Fibroblast of peridontal ligament (primary cell): ENCODE data around the gene OGFRL1.
A peak's percentile ranks its signal among the peaks of the same experiment; 100 is the strongest.

Experiments
- DNase-seq: peaks from one replicate; pipeline ENCODE4 v3.0.0-alpha.2; 2010; ENCODE audit errors: extremely low read depth

Gene OGFRL1

GRCh38 chr6:71284785-71285184 lies 3.8 kb upstream of the OGFRL1 start:
- DNase-seq: no peak

GRCh38 chr6:71287038-71287437 lies 1.6 kb upstream of the OGFRL1 start:
- DNase-seq: peak; percentile 83

GRCh38 chr6:71287926-71288227 lies 734 bp upstream of the OGFRL1 start:
- peak; percentile 66 for DNase-seq

- peak; percentile 27 for DNase-seq
Measured at GRCh38 chr6:71289039-71289801, 609 bp downstream of the OGFRL1 start.

GRCh38 chr6:71289802-71290175 lies 1.2 kb downstream of the OGFRL1 start:
- no peak for DNase-seq

GRCh38 chr6:71290611-71291010 lies 2.0 kb downstream of the OGFRL1 start:
- DNase-seq: no peak

- DNase-seq: no peak
Measured at GRCh38 chr6:71292001-71292400, 3.4 kb downstream of the OGFRL1 start.

GRCh38 chr6:71294121-71294523 lies 5.5 kb downstream of the OGFRL1 start:
- peak; percentile 99 for DNase-seq

GRCh38 chr6:71298459-71298858 lies 9.8 kb downstream of the OGFRL1 start:
- no peak for DNase-seq

GRCh38 chr6:71299541-71300470 lies 11.2 kb downstream of the OGFRL1 start:
- DNase-seq: peak; percentile 30

- no peak for DNase-seq
Measured at GRCh38 chr6:71300561-71301168, 12.1 kb downstream of the OGFRL1 start.

GRCh38 chr6:71301546-71301945 lies 12.9 kb downstream of the OGFRL1 start:
- DNase-seq: no peak

- DNase-seq: no peak
Measured at GRCh38 chr6:71309656-71310055, 21.0 kb downstream of the OGFRL1 start.

GRCh38 chr6:71310261-71310660 lies 21.6 kb downstream of the OGFRL1 start:
- no peak for DNase-seq

GRCh38 chr6:71312089-71312488 lies 23.5 kb downstream of the OGFRL1 start:
- no peak for DNase-seq

- DNase-seq: no peak
Measured at GRCh38 chr6:71317441-71317840, 28.8 kb downstream of the OGFRL1 start.

- DNase-seq: no peak
Measured at GRCh38 chr6:71320041-71320440, 31.4 kb downstream of the OGFRL1 start.

GRCh38 chr6:71321314-71321713 lies 32.7 kb downstream of the OGFRL1 start:
- peak; percentile 39 for DNase-seq

- DNase-seq: no peak
Measured at GRCh38 chr6:71324194-71324785, 35.7 kb downstream of the OGFRL1 start.

GRCh38 chr6:71326611-71327010 lies 38.0 kb downstream of the OGFRL1 start:
- no peak for DNase-seq

- DNase-seq: no peak
Measured at GRCh38 chr6:71330501-71330900, 41.9 kb downstream of the OGFRL1 start.

GRCh38 chr6:71332012-71332411 lies 43.4 kb downstream of the OGFRL1 start:
- DNase-seq: no peak
